H1 (cell line): ENCODE data around the gene HOXB7. TPM values are rescaled to one million over a fixed set of nuclear protein-coding genes. Genes with fewer than 3 reads are reported as not detected.

Source experiments
- CTCF ChIA-PET: fragments of 300-600 bp; sonication (Branson Sonifier 250); formaldehyde crosslinking; loops from one replicate; lab custom pipeline; 2021; ENCODE audit not compliant: partially characterized antibody; lab: Charles Lee
- POLR2A ChIA-PET: fragments of 300-600 bp; sonication (Branson Sonifier 250); formaldehyde crosslinking; loops from one replicate; lab custom pipeline; 2021; ENCODE audit warnings: inconsistent platforms; ENCODE audit not compliant: partially characterized antibody; lab: Charles Lee
- DNase-seq, 2 experiments: peaks; one replicate each; pipeline versions ENCODE4 v3.0.0 to v3.0.0-alpha.2; 2010 to 2022; ENCODE audit warnings: low spot score in 2 of 2, low read depth in 1 of 2, mixed read lengths in 1 of 2
- FAIRE-seq: peaks from 2 replicates; lab custom pipeline; 2011; peaks lifted over from hg19 to GRCh38; lab: Jason Lieb, UNC
- H2AFZ ChIP-seq: 2 replicates; pipeline ENCODE4 v1.8.1; 2012; ENCODE audit warnings: low read length, inconsistent platforms
- H2AK5ac ChIP-seq: 2 replicates; pipeline ENCODE4 v1.6.1; 2013; ENCODE audit warnings: low read depth, low read length
- H2BK120ac ChIP-seq: replicated peaks from 2 replicates; pipeline ENCODE3; 2013; ENCODE audit warnings: low read depth, low read length, inconsistent platforms
- H2BK12ac ChIP-seq: 2 replicates; pipeline ENCODE4 v1.6.1; 2013; ENCODE audit warnings: low read depth, low read length
- H2BK15ac ChIP-seq: 2 replicates; pipeline ENCODE4 v1.6.1; 2013; ENCODE audit warnings: low read length
- H2BK20ac ChIP-seq: 2 replicates; pipeline ENCODE4 v1.6.1; 2013; ENCODE audit warnings: low read length
- H2BK5ac ChIP-seq: 2 replicates; pipeline ENCODE4 v1.6.1; 2013; ENCODE audit warnings: low read depth, low read length
- H3K14ac ChIP-seq: 2 replicates; pipeline ENCODE4 v1.6.1; 2013; ENCODE audit warnings: inconsistent platforms; ENCODE audit not compliant: insufficient read length
- H3K18ac ChIP-seq: 2 replicates; pipeline ENCODE4 v1.6.1; 2013; ENCODE audit warnings: low read length; ENCODE audit errors: extremely low read depth
- H3K23ac ChIP-seq: 2 replicates; pipeline ENCODE4 v1.6.1; 2013; ENCODE audit warnings: inconsistent platforms; ENCODE audit not compliant: insufficient read length
- H3K23me2 ChIP-seq: 2 replicates; pipeline ENCODE4 v1.6.1; 2013; ENCODE audit warnings: low read depth, low read length
- H3K27ac ChIP-seq: 2 replicates; pipeline ENCODE4 v1.6.1; 2011; ENCODE audit warnings: low read depth, low read length, inconsistent platforms
- H3K27me3 ChIP-seq, 4 experiments: replicated peaks in 1 of 4; 1 replicate in 1 of 4; 2 replicates in 3 of 4; pipeline versions ENCODE4 v1.6.1 to v1.8.1; 2011 to 2013; ENCODE audit warnings: low read length in 3 of 4, mild to moderate bottlenecking in 3 of 4, inconsistent platforms in 2 of 4, mixed read lengths in 2 of 4, moderate library complexity in 1 of 4; ENCODE audit not compliant: control insufficient read depth in 3 of 4, insufficient read depth in 3 of 4; ENCODE audit errors: extremely low read depth in 1 of 4
- H3K36me3 ChIP-seq, 4 experiments: 2 replicates each; pipeline versions ENCODE4 v1.6.1 to v1.8.1; 2011 to 2013; ENCODE audit warnings: mild to moderate bottlenecking in 4 of 4, low read length in 3 of 4, moderate library complexity in 2 of 4, control low read depth in 1 of 4, inconsistent platforms in 1 of 4; ENCODE audit not compliant: insufficient read depth in 4 of 4, control insufficient read depth in 2 of 4
- H3K4ac ChIP-seq: replicated peaks from 2 replicates; pipeline ENCODE3; 2013; ENCODE audit warnings: low read length, low read depth, mixed read lengths, inconsistent platforms; ENCODE audit not compliant: insufficient read length
- H3K4me1 ChIP-seq, 4 experiments: replicated peaks in 1 of 4; 1 replicate in 1 of 4; 2 replicates in 3 of 4; pipeline versions ENCODE4 v1.6.1 to v1.8.1; 2011 to 2013; ENCODE audit warnings: low read length in 3 of 4, inconsistent platforms in 2 of 4, mixed read lengths in 1 of 4; ENCODE audit not compliant: insufficient read depth in 4 of 4, control insufficient read depth in 3 of 4
- H3K4me2 ChIP-seq, 2 experiments: 2 replicates each; pipeline versions ENCODE4 v1.6.1 to v1.8.1; 2011 to 2013; ENCODE audit warnings: low read depth in 2 of 2, low read length in 2 of 2, control low read depth in 1 of 2, inconsistent platforms in 1 of 2, mild to moderate bottlenecking in 1 of 2; ENCODE audit not compliant: insufficient read depth in 1 of 2
- H3K4me3 ChIP-seq, 4 experiments: fragments of 200-600, 300-600 bp in 1 of 4; sonication (generic), shearing (Covaris generic), sonication (Bioruptor Twin) in 1 of 4; 2 replicates each; pipeline versions ENCODE4 v1.5.1 to v1.8.1; 2011 to 2016; ENCODE audit warnings: low read length in 4 of 4, low read depth in 3 of 4, control low read depth in 2 of 4, inconsistent platforms in 2 of 4, mild to moderate bottlenecking in 2 of 4, mixed read lengths in 1 of 4, moderate library complexity in 1 of 4; ENCODE audit not compliant: insufficient read depth in 2 of 4; ENCODE audit errors: extremely low read depth in 1 of 4
- H3K56ac ChIP-seq: replicated peaks from 2 replicates; pipeline ENCODE3; 2013; ENCODE audit warnings: low read depth, mild to moderate bottlenecking, mixed read lengths, low read length, inconsistent platforms; ENCODE audit not compliant: insufficient read length
- H3K79me1 ChIP-seq: 2 replicates; pipeline ENCODE4 v1.6.1; 2013; ENCODE audit warnings: low read depth, low read length, control low read depth
- H3K79me2 ChIP-seq, 2 experiments: 2 replicates each; pipeline versions ENCODE4 v1.6.1 to v1.8.1; 2012 to 2013; ENCODE audit warnings: low read length in 2 of 2, mild to moderate bottlenecking in 2 of 2, inconsistent platforms in 1 of 2; ENCODE audit not compliant: insufficient read depth in 2 of 2, control insufficient read depth in 1 of 2
- H3K9ac ChIP-seq, 4 experiments: replicated peaks in 1 of 4; 1 replicate in 1 of 4; 2 replicates in 3 of 4; pipeline versions ENCODE4 v1.6.1 to v1.8.1; 2011 to 2013; ENCODE audit warnings: low read depth in 3 of 4, low read length in 3 of 4, control low read depth in 2 of 4, mild to moderate bottlenecking in 2 of 4, moderate library complexity in 2 of 4, inconsistent platforms in 1 of 4; ENCODE audit errors: extremely low read depth in 1 of 4
- H3K9me3 ChIP-seq, 2 experiments: 2 replicates each; pipeline versions ENCODE4 v1.6.1 to v1.8.1; 2012 to 2013; ENCODE audit warnings: mild to moderate bottlenecking in 2 of 2, moderate library complexity in 2 of 2, control low read depth in 1 of 2, inconsistent platforms in 1 of 2, low read depth in 1 of 2, low read length in 1 of 2, mixed read lengths in 1 of 2; ENCODE audit not compliant: insufficient read depth in 2 of 2
- H4K20me1 ChIP-seq, 2 experiments: replicated peaks in 1 of 2; 2 replicates each; pipeline versions ENCODE3 to v1.8.1; 2011 to 2013; ENCODE audit warnings: inconsistent platforms in 2 of 2, low read length in 2 of 2, mild to moderate bottlenecking in 1 of 2; ENCODE audit not compliant: insufficient read depth in 2 of 2, control insufficient read depth in 1 of 2
- H4K5ac ChIP-seq: 2 replicates; pipeline ENCODE4 v1.6.1; 2013; ENCODE audit warnings: low read length, low read depth, mixed read lengths, inconsistent platforms; ENCODE audit not compliant: insufficient read length
- H4K8ac ChIP-seq: 2 replicates; pipeline ENCODE4 v1.8.0; 2013; ENCODE audit warnings: mild to moderate bottlenecking, moderate library complexity, low read length, inconsistent platforms; ENCODE audit not compliant: insufficient read depth; ENCODE audit errors: extremely low read depth
- H4K91ac ChIP-seq: replicated peaks from 2 replicates; pipeline ENCODE3; 2013; ENCODE audit warnings: low read length, mixed read lengths, inconsistent platforms; ENCODE audit not compliant: insufficient read length
- EGR1 ChIP-seq: IDR thresholded peaks from 2 replicates; pipeline ENCODE4 v1.6.1; 2011; ENCODE audit warnings: low read depth, low read length, borderline replicate concordance
- EP300 ChIP-seq, 2 experiments: IDR thresholded peaks; 1 replicate in 1 of 2; 2 replicates in 1 of 2; pipeline ENCODE4 v1.6.1; 2011 to 2012; ENCODE audit warnings: low read depth in 2 of 2, low read length in 2 of 2, mild to moderate bottlenecking in 2 of 2, borderline replicate concordance in 1 of 2, inconsistent platforms in 1 of 2, moderate library complexity in 1 of 2
- EZH2 ChIP-seq: fragments of 200-600 bp; sonication (generic); IDR thresholded peaks from 2 replicates; pipeline ENCODE4 v1.7.1; 2012; ENCODE audit warnings: low read depth, mild to moderate bottlenecking, moderate library complexity, low read length, inconsistent platforms; ENCODE audit not compliant: severe bottlenecking
- FOSL1 ChIP-seq: IDR thresholded peaks from 2 replicates; pipeline ENCODE4 v1.6.1; 2011; ENCODE audit warnings: mild to moderate bottlenecking, low read depth, low read length, moderate library complexity; ENCODE audit not compliant: insufficient read depth
- GABPA ChIP-seq: IDR thresholded peaks from 2 replicates; pipeline ENCODE4 v1.6.1; 2011; ENCODE audit warnings: mild to moderate bottlenecking, low read length, moderate library complexity, borderline replicate concordance; ENCODE audit not compliant: insufficient read depth
- HDAC2 ChIP-seq, 2 experiments: fragments of 300-600 bp in 1 of 2; sonication (generic) in 1 of 2; IDR thresholded peaks; 2 replicates each; pipeline ENCODE4 v1.6.1; 2011 to 2012; ENCODE audit warnings: low read depth in 2 of 2, low read length in 2 of 2, mild to moderate bottlenecking in 2 of 2, moderate library complexity in 2 of 2, borderline replicate concordance in 1 of 2, inconsistent platforms in 1 of 2
- JUN ChIP-seq: IDR thresholded peaks from 2 replicates; pipeline ENCODE4 v1.6.1; 2011; ENCODE audit warnings: low read depth, mild to moderate bottlenecking, improper control_type of control experiment, low read length
- JUND ChIP-seq: IDR thresholded peaks from 2 replicates; pipeline ENCODE4 v1.6.1; 2011; ENCODE audit warnings: mild to moderate bottlenecking, improper control_type of control experiment, low read length
- KDM5A ChIP-seq: fragments of 200-600 bp; IDR thresholded peaks from 2 replicates; pipeline ENCODE4 v1.7.1; 2012; ENCODE audit warnings: mild to moderate bottlenecking, low read length, inconsistent platforms, mixed read lengths
- SIRT6 ChIP-seq: IDR thresholded peaks from one replicate; pipeline ENCODE4 v1.7.1; 2012; ENCODE audit warnings: low read length, inconsistent platforms
- SP2 ChIP-seq: IDR thresholded peaks from 2 replicates; pipeline ENCODE4 v1.6.1; 2012; ENCODE audit warnings: mild to moderate bottlenecking, low read length, inconsistent platforms
- SUZ12 ChIP-seq: fragments of 200-600 bp; sonication (generic); IDR thresholded peaks from 2 replicates; pipeline ENCODE4 v1.6.1; 2012; ENCODE audit warnings: mild to moderate bottlenecking, inconsistent platforms, low read length, moderate library complexity, mixed read lengths
- WGBS, 2 experiments: shearing (Covaris generic) in 1 of 2; methylation state at CpG; one replicate each; pipeline versions ENCODE4 v1.1.6 to v1.1.7; 2013 to 2015; ENCODE audit warnings: low lambda C conversion rate in 2 of 2, mixed read lengths in 2 of 2, inconsistent platforms in 1 of 2, low coverage in 1 of 2, missing lambda C conversion rate in 1 of 2; ENCODE audit not compliant: insufficient replicate concordance in 2 of 2, insufficient coverage in 1 of 2, insufficient read length in 1 of 2; ENCODE audit errors: extremely low coverage in 1 of 2, missing lambda C conversion rate in 1 of 2; 5-methylcytosine and 5-hydroxymethylcytosine counted together
- polyA plus RNA-seq, 7 experiments: library from polyadenylated mRNA; depleted of rRNA in 3 of 7; stranded (reverse) in 5 of 7; unstranded in 2 of 7; fragments of >200 nt in 5 of 7; fragments of 200-250 nt in 2 of 7; gene quantifications; 1 replicate in 5 of 7; 2 replicates in 1 of 7; 4 replicates in 1 of 7; pipeline versions ENCODE4 v1.2.1 to v1.2.3, GENCODE V29; 2011 to 2013; ENCODE audit warnings: missing spikeins in 2 of 7, mixed read lengths in 2 of 7
- total RNA-seq: library from RNA; stranded (reverse); fragmentation: NEBNext Ultra II Directional; extraction: Animal tissue kit (Norgen Biotek cat#: 25700); gene quantifications from 2 replicates; pipeline ENCODE4 v1.2.1, GENCODE V29; 2021

Gene HOXB7
- total and polyA plus RNA-seq, 2 of the 8 experiments (the other 6 are each of a cell fraction or from before 2014, with no cell fraction given) = not detected

- 32% methylated on average over 7 of the region's 9 CpGs; no CpG with 5 or more reads in 1 of the 2 experiments for WGBS, 2 experiments
- peaks cover 0 to 4% (median 2%) of the 10 kb centered on the region in 4 experiments; a peak in 4 of 7 replicates for H3K4me1 ChIP-seq
- CTCF ChIA-PET = interaction anchor here (0.6 to 2.5 kb wide), 11 partner anchors 19 to 1427 kb away, joined by 3 to 8 read pairs (median 5); partner anchors contain the start of gene HOXB9
- TF ChIP-seq SUZ12 = peak; percentile 39; the same call in 1 of the 2 replicates
- no peak for TF ChIP-seq EP300 (IDR thresholded peaks at IDR 0.05; ENCODE audit: borderline replicate concordance in 1 of 2, low read depth in 2 of 2, low read length in 2 of 2)
- no peak for TF ChIP-seq EGR1
- TF ChIP-seq SP2 = no peak
- no peak for TF ChIP-seq SIRT6
- TF ChIP-seq GABPA = no peak
- no peak for TF ChIP-seq JUN
- no peak for TF ChIP-seq FOSL1
- TF ChIP-seq HDAC2 (IDR thresholded peaks at IDR 0.05; ENCODE audit: borderline replicate concordance in 1 of 2, low read depth in 2 of 2, low read length in 2 of 2) = no peak
- no peak for TF ChIP-seq JUND
- TF ChIP-seq KDM5A = no peak
- TF ChIP-seq EZH2 = peak; percentile 9
These were observed 3.8 kb downstream of the HOXB7 start for GRCh38 chr17:48606892-48607614.

More at GRCh38 chr17:48606892-48607614, 3.8 kb downstream of the HOXB7 start:
- H3K9me3 ChIP-seq = no peaks in the 10 kb centered on the region
- FAIRE-seq (no peak), DNase-seq (no peak)
- no peak overlapping the region for H3K27ac ChIP-seq
- H3K23ac ChIP-seq = no peak overlapping the region
- no peak overlapping the region for H4K8ac ChIP-seq
- H3K56ac ChIP-seq = no peak overlapping the region
- no peak overlapping the region for H3K4me3 ChIP-seq
- H2BK120ac ChIP-seq = no peak overlapping the region
- peak overlapping the region; percentile 99 for H2BK12ac ChIP-seq
- no peaks in the 10 kb centered on the region for H3K79me1 ChIP-seq
- no peak overlapping the region for H3K9ac ChIP-seq
- H4K5ac ChIP-seq = no peak overlapping the region
- H2BK20ac ChIP-seq = no peak overlapping the region; the same call in 1 of the 2 replicates
- peak overlapping the region; percentile 100 for H2AK5ac ChIP-seq
- H2BK5ac ChIP-seq = no peak overlapping the region
- H3K79me2 ChIP-seq = no peaks in the 10 kb centered on the region
- H2AFZ ChIP-seq = no peak overlapping the region
- POLR2A ChIA-PET = interaction anchor here (1.1 kb wide), 1 partner anchor 19 kb away, joined by 4 read pairs; the partner anchor contains the start of gene HOXB9
- H3K36me3 ChIP-seq = peaks cover 0 to 11% (median 0%) of the 10 kb centered on the region in 4 experiments; a peak in 1 of 8 replicates
- no peak overlapping the region for H3K14ac ChIP-seq
- H4K91ac ChIP-seq = no peak overlapping the region
- H3K4me2 ChIP-seq = no peak overlapping the region
- H2BK15ac ChIP-seq = peak overlapping the region; percentile 92
- peaks cover 23 to 40% of the 10 kb centered on the region in 2 experiments for H4K20me1 ChIP-seq
- peaks cover 2% of the 10 kb centered on the region; the same call in 1 of the 2 replicates for H3K23me2 ChIP-seq
- no peak overlapping the region for H3K18ac ChIP-seq
- H3K27me3 ChIP-seq = peaks cover 97 to 100% (median 99%) of the 10 kb centered on the region in 4 experiments
- H3K4ac ChIP-seq = peak overlapping the region; percentile 39
